Brain microvascular endothelial cell (primary cell): Measurements from ENCODE around the gene MGRN1.

Source experiments
- DNase-seq: peaks from one replicate; pipeline ENCODE4 v3.0.0-alpha.2; 2020
- H3K27ac ChIP-seq: fragments of 250-450 bp; sonication (Bioruptor Pico); 2 replicates; pipeline ENCODE4 v1.5.1; 2020; ENCODE audit warnings: mild to moderate bottlenecking, moderate library complexity
- H3K27me3 ChIP-seq: fragments of 250-450 bp; sonication (Bioruptor Pico); replicated peaks from 2 replicates; pipeline ENCODE4 v1.5.1; 2020; ENCODE audit warnings: mild to moderate bottlenecking
- H3K36me3 ChIP-seq: fragments of 250-450 bp; sonication (Bioruptor Pico); replicated peaks from 2 replicates; pipeline ENCODE4 v1.5.1; 2020; ENCODE audit warnings: mild to moderate bottlenecking
- H3K4me3 ChIP-seq: 2 replicates; pipeline ENCODE4 v1.5.1; 2011; ENCODE audit warnings: low read depth, mild to moderate bottlenecking, control low read depth, low read length, moderate library complexity
- in situ Hi-C: cut with HindIII; loops from 2 replicates; pipeline ENCODE4 v1.10.0; 2017; ENCODE audit warnings: low sequenced_read_pairs, low pct_ligation_motif_present
- TF ChIP-seq, protein P1 (sequence below): IDR thresholded peaks from 2 replicates; pipeline ENCODE4 v1.5.1; 2011; ENCODE audit warnings: low read depth, mild to moderate bottlenecking, moderate library complexity, low read length, control low read depth, inconsistent platforms; ENCODE audit errors: missing control alignments

The MGRN1 gene

GRCh38 chr16:4640572-4641305, 16.1 kb downstream of the MGRN1 start:
- TF ChIP-seq, protein P1, sequence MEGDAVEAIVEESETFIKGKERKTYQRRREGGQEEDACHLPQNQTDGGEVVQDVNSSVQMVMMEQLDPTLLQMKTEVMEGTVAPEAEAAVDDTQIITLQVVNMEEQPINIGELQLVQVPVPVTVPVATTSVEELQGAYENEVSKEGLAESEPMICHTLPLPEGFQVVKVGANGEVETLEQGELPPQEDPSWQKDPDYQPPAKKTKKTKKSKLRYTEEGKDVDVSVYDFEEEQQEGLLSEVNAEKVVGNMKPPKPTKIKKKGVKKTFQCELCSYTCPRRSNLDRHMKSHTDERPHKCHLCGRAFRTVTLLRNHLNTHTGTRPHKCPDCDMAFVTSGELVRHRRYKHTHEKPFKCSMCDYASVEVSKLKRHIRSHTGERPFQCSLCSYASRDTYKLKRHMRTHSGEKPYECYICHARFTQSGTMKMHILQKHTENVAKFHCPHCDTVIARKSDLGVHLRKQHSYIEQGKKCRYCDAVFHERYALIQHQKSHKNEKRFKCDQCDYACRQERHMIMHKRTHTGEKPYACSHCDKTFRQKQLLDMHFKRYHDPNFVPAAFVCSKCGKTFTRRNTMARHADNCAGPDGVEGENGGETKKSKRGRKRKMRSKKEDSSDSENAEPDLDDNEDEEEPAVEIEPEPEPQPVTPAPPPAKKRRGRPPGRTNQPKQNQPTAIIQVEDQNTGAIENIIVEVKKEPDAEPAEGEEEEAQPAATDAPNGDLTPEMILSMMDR = no peak
- Histone ChIP-seq H3K27me3 (no peaks in the 10 kb centered on the region), H3K4me3 (no peak overlapping the region), H3K36me3 (no peaks in the 10 kb centered on the region), H3K27ac (no peak overlapping the region)
- DNase-seq = no peak
- in situ Hi-C loops = no loop called here

- DNase-seq = no peak
- in situ Hi-C loops = no loop called here
- H3K36me3 ChIP-seq = no peaks in the 10 kb centered on the region
- TF ChIP-seq, protein P1 = no peak
- no peak overlapping the region for H3K4me3 ChIP-seq
- no peak overlapping the region for H3K27ac ChIP-seq
- no peaks in the 10 kb centered on the region for H3K27me3 ChIP-seq
Observed at GRCh38 chr16:4641306-4641687, 16.7 kb downstream of the MGRN1 start.

GRCh38 chr16:4641895-4642294, 17.3 kb downstream of the MGRN1 start:
- H3K27me3 ChIP-seq = no peaks in the 10 kb centered on the region
- in situ Hi-C loops = no loop called here
- H3K27ac ChIP-seq = no peak overlapping the region
- no peaks in the 10 kb centered on the region for H3K36me3 ChIP-seq
- no peak overlapping the region for H3K4me3 ChIP-seq
- DNase-seq = no peak
- TF ChIP-seq, protein P1 = no peak

DNA sequence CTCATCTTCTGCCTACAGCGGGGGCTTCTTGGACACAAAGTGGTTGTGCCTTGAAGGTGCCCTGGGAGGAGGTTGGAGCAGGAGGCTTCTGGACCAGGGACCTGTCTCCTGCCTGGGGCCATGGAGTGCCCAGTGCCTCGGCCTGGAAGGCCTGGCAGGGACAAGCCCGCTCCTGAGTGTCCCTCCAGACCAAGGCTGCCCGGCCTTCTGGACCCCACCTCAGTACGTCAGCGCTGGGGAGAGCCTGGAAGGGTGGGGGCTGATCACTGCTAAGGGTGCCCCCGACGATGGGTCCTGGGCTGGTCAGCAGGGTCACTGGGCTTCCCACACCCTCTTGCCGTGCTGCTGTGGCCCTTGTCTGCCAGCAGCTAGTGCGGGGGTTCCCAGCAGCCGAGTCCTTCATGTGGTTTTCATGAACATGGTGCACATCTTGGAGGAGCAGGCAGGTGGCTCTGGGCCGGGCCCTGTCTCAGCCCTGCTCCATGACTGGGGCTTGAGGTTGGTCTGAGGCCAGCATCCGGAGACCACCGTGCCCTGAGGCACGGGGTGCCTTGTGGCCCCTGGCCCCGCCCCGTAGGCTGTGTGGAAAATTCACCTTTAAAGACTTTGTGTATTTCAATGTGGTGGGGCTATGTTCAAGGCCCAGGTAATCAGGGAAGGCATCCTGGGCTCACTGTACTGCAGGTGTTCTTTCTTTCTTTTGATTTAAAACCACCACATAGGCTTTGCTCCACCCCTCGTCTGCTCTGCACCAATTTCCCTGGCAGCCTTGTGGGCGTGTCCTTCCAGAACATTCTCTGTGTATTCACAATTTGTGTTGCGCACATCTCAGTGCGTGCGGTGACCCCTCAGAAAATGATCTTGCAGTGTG, 22.4 kb downstream of the MGRN1 start:
- H3K4me3 ChIP-seq = no peak overlapping the region
- H3K27me3 ChIP-seq = no peaks in the 10 kb centered on the region
- TF ChIP-seq, protein P1 = no peak
- in situ Hi-C loops = no loop called here
- no peak overlapping the region for H3K27ac ChIP-seq
- H3K36me3 ChIP-seq = peaks cover 10% of the 10 kb centered on the region
- no peak for DNase-seq

DNA sequence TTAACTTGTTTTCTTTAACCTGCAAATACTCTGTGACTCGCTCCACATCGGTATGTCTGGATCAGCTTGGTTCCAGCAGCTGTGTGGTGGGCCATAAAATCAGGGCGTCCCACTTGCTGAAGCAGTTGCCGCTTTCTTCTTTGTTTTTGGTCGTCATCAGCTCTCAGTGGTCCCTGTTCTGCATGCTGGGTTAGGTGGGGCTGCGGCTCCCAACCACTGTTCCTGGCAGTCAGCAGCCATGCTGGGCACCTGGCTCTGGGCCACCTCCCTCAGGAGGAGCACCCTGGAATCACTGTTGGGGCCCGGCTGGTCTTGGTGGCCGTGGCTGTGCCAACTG, 23.0 kb downstream of the MGRN1 start:
- in situ Hi-C loops = no loop called here
- Histone ChIP-seq H3K27ac (no peak overlapping the region), H3K4me3 (no peak overlapping the region), H3K27me3 (no peaks in the 10 kb centered on the region), H3K36me3 (peaks cover 15% of the 10 kb centered on the region)
- TF ChIP-seq, protein P1 = no peak
- DNase-seq = no peak
